GM19240 (cell line): ENCODE measurements around the gene NCAPH2.

ENCODE experiments used
- DNase-seq: peaks from one replicate; pipeline ENCODE4 v3.0.0; 2011; ENCODE audit warnings: low spot score; ENCODE audit not compliant: insufficient read length

NCAPH2 gene

GRCh38 chr22:50546326-50547262 lies 38.6 kb downstream of the NCAPH2 start:
- DNase-seq, result no peak

- DNase-seq, result no peak
Measured at GRCh38 chr22:50547263-50547985, 39.4 kb downstream of the NCAPH2 start.

GRCh38 chr22:50548040-50548920 lies 40.3 kb downstream of the NCAPH2 start:
- no peak for DNase-seq

- DNase-seq, result no peak
Measured at GRCh38 chr22:50548921-50549790, 41.1 kb downstream of the NCAPH2 start.

- DNase-seq, result no peak
Measured at GRCh38 chr22:50550395-50550794, 42.4 kb downstream of the NCAPH2 start.

- no peak for DNase-seq
Measured at GRCh38 chr22:50551160-50551752, 43.2 kb downstream of the NCAPH2 start.

- DNase-seq, result no peak
Measured at GRCh38 chr22:50553310-50553709, 45.3 kb downstream of the NCAPH2 start.

- no peak for DNase-seq
Measured at GRCh38 chr22:50556703-50557102, 48.7 kb downstream of the NCAPH2 start.

- DNase-seq, result no peak
Measured at GRCh38 chr22:50560034-50560433, 52.0 kb downstream of the NCAPH2 start.

GRCh38 chr22:50561401-50562358 lies 53.7 kb downstream of the NCAPH2 start:
- no peak for DNase-seq

GRCh38 chr22:50562523-50563412 lies 54.7 kb downstream of the NCAPH2 start, which contains the start of gene SYCE3:
TSS of gene SYCE3 (minus strand) at chr22:50562919. CDS start at chr22:50556405, 6,514 bp downstream.
- DNase-seq, result peak; percentile 95

- DNase-seq, result no peak
Measured at GRCh38 chr22:50563413-50564160, 55.6 kb downstream of the NCAPH2 start.

- DNase-seq, result no peak
Measured at GRCh38 chr22:50564289-50564688, 56.3 kb downstream of the NCAPH2 start.

- no peak for DNase-seq
Measured at GRCh38 chr22:50567721-50568252, 59.8 kb downstream of the NCAPH2 start.

GRCh38 chr22:50568626-50569025 lies 60.6 kb downstream of the NCAPH2 start:
- DNase-seq, result no peak

- DNase-seq, result no peak
Measured at GRCh38 chr22:50569041-50569459, 61.0 kb downstream of the NCAPH2 start.
